WTC11 (cell line): Measurements from ENCODE around the gene DNM3.

Experiments used
- ATF3 ChIP-seq: sonication (generic); formaldehyde crosslinking; conservative IDR thresholded peaks from 2 replicates; pipeline ENCODE4 v1.8.1; 2022; ENCODE audit warnings: mild to moderate bottlenecking, missing genetic modification reagents
- CTCF ChIP-seq: fragments of 200-600 bp; IDR thresholded peaks from 2 replicates; pipeline ENCODE4 v1.8.0; 2022; ENCODE audit warnings: antibody characterized with exemption
- GABPB1 ChIP-seq: sonication (generic); formaldehyde crosslinking; IDR thresholded peaks from 2 replicates; pipeline ENCODE4 v1.8.1; 2023; ENCODE audit warnings: mild to moderate bottlenecking, missing genetic modification reagents
- JAZF1 ChIP-seq: fragments of 250-450 bp; sonication (Bioruptor Pico); IDR thresholded peaks from 2 replicates; pipeline ENCODE4 v1.9.0; 2021; ENCODE audit warnings: moderate library complexity, mild to moderate bottlenecking, inconsistent platforms
- MAX ChIP-seq: sonication (generic); formaldehyde crosslinking; IDR thresholded peaks from 2 replicates; pipeline ENCODE4 v1.8.0; 2022; ENCODE audit warnings: mild to moderate bottlenecking, missing genetic modification reagents
- NR3C1 ChIP-seq: sonication (generic); formaldehyde crosslinking; conservative IDR thresholded peaks from 2 replicates; pipeline ENCODE4 v1.8.1; 2023; ENCODE audit warnings: low read depth, mild to moderate bottlenecking, missing genetic modification reagents

GRCh38 chr1:172107316-172107975 lies 266.1 kb downstream of the DNM3 start:
- TF ChIP-seq CTCF (no peak), GABPB1 (no peak), JAZF1 (CRISPR knock-in tag) (no peak), ATF3 (CRISPR knock-in tag) (no peak), NR3C1 (CRISPR knock-in tag) (no peak), MAX (no peak)
